IMR-90 (cell line): ENCODE results near the gene SPATA31C1.

Experiments
- CTCF ChIP-seq: conservative IDR thresholded peaks from 2 replicates; pipeline ENCODE4 v1.5.1; 2012; ENCODE audit warnings: mild to moderate bottlenecking, low read depth, low read length, improper control_type of control experiment
- MAFK ChIP-seq: IDR thresholded peaks from 2 replicates; pipeline ENCODE4 v1.6.1; 2012; ENCODE audit warnings: low read depth, low read length, improper control_type of control experiment
- POLR2A ChIP-seq: IDR thresholded peaks from 2 replicates; pipeline ENCODE4 v1.6.1; 2012; ENCODE audit warnings: mild to moderate bottlenecking, low read depth, low read length
- RAD21 ChIP-seq: IDR thresholded peaks from 2 replicates; pipeline ENCODE4 v1.6.1; 2012; ENCODE audit warnings: low read length, improper control_type of control experiment
- RFX5 ChIP-seq: IDR thresholded peaks from 2 replicates; pipeline ENCODE4 v1.8.0; 2012; ENCODE audit warnings: low read depth, mild to moderate bottlenecking, low read length, moderate library complexity

GRCh38 chr9:87889065-87889881 is 28.5 kb upstream of the SPATA31C1 start:
- TF ChIP-seq MAFK (no peak), POLR2A (no peak), CTCF (no peak), RAD21 (no peak), RFX5 (no peak)
